ENCODE results near the gene NCK2.

The NCK2 gene

GRCh38 chr2:105866216-105867185 lies 121.8 kb downstream of the NCK2 start:
- no peak for TF ChIP-seq CTCF (conservative IDR thresholded peaks at IDR 0.05; ENCODE audit: low read depth, low read length)
- DNase-seq (ENCODE audit: low read depth) = peak; percentile 45

GRCh38 chr2:105867587-105867986 lies 122.9 kb downstream of the NCK2 start:
- H3K4me3 ChIP-seq (ENCODE audit: low read depth, low read length) = no peak overlapping the region
- TF ChIP-seq CTCF (conservative IDR thresholded peaks at IDR 0.05; ENCODE audit: low read depth, low read length) = no peak
- DNase-seq (ENCODE audit: low read depth) = no peak

More at GRCh38 chr2:105866216-105867185, 121.8 kb downstream of the NCK2 start:
- H3K4me3 ChIP-seq (ENCODE audit: low read depth, low read length) = no peak overlapping the region

GRCh38 chr2:105868060-105868459 lies 123.3 kb downstream of the NCK2 start:
- no peak for DNase-seq (ENCODE audit: low read depth)

GRCh38 chr2:105869341-105869740 lies 124.6 kb downstream of the NCK2 start:
- TF ChIP-seq CTCF (conservative IDR thresholded peaks at IDR 0.05; ENCODE audit: low read depth, low read length) = no peak
- DNase-seq (ENCODE audit: low read depth) = no peak

More at GRCh38 chr2:105868060-105868459, 123.3 kb downstream of the NCK2 start:
- no peak for TF ChIP-seq CTCF (conservative IDR thresholded peaks at IDR 0.05; ENCODE audit: low read depth, low read length)
- H3K4me3 ChIP-seq (ENCODE audit: low read depth, low read length) = no peak overlapping the region

GRCh38 chr2:105870062-105870461 lies 125.3 kb downstream of the NCK2 start:
- TF ChIP-seq CTCF (conservative IDR thresholded peaks at IDR 0.05; ENCODE audit: low read depth, low read length) = no peak
- DNase-seq (ENCODE audit: low read depth) = no peak
- H3K4me3 ChIP-seq (ENCODE audit: low read depth, low read length) = no peak overlapping the region

More at GRCh38 chr2:105869341-105869740, 124.6 kb downstream of the NCK2 start:
- H3K4me3 ChIP-seq (ENCODE audit: low read depth, low read length) = no peak overlapping the region

- DNase-seq (ENCODE audit: low read depth) = no peak
- H3K4me3 ChIP-seq (ENCODE audit: low read depth, low read length) = no peak overlapping the region
Observed at GRCh38 chr2:105870858-105871257, 126.1 kb downstream of the NCK2 start.

More at GRCh38 chr2:105870858-105871257, 126.1 kb downstream of the NCK2 start:
- no peak for TF ChIP-seq CTCF (conservative IDR thresholded peaks at IDR 0.05; ENCODE audit: low read depth, low read length)
